ENCODE results near the gene HTR3A. TPM values are rescaled to one million over a fixed set of nuclear protein-coding genes. Genes with fewer than 3 reads are reported as not detected.

The HTR3A gene
- total and polyA plus RNA-seq, 2 of the 13 experiments (the other 11 are each of a cell fraction or from before 2014, with no cell fraction given), result not detected

DNA sequence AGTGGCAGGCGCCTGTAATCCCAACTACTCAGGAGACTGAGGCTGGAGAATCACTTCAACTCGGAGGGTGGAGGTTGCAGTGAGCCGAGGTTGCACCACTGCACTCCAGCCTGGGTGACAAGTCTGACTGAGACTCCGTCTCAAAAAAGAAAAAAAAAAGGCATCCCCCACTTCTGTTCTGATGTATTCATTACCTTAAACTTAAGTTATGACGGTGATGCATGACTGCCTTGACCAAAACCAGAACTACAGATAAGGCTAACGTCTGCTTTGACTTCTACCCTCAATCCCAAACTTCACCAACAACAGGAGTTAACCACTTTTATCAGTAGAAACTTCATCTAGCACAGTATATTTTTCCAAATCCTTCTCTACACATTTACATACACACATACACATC lies 9.9 kb downstream of the HTR3A start:
- no peak overlapping the region for H3K9ac ChIP-seq (ENCODE audit: insufficient read depth, low read depth, low read length)
- WGBS (ENCODE audit: low lambda C conversion rate), result 3% methylated on average over 6 of the region's 6 CpGs
- no peaks in the 10 kb centered on the region for H4K20me1 ChIP-seq (ENCODE audit: insufficient read depth, low read length)
- no peak for DNase-seq (ENCODE audit: low spot score)
- no peaks in the 10 kb centered on the region for H3K9me3 ChIP-seq (ENCODE audit: low read length)
- FAIRE-seq, result no peak
- no peak overlapping the region for H3K27ac ChIP-seq (ENCODE audit: extremely low read length, insufficient read depth, low read length)
- H2AFZ ChIP-seq (ENCODE audit: low read length), result no peak overlapping the region
- no peaks in the 10 kb centered on the region for H3K79me2 ChIP-seq (ENCODE audit: insufficient read depth, low read length)
- CTCF ChIA-PET (ENCODE audit: low intra/inter-chr PET ratio, low total read pairs), result no interaction called here
- H3K36me3 ChIP-seq (replicated peaks in 1 of 2; ENCODE audit: control insufficient read depth in 1 of 2, insufficient read depth in 2 of 2, low read length in 2 of 2), result no peaks in the 10 kb centered on the region
- in situ Hi-C loops (cut with HindIII; ENCODE audit: extremely low pct_ligation_motif_present, low pct_unique_long_range_greater_than_20kb) (no loop called here), intact Hi-C loops (cut with micrococcal nuclease; ENCODE audit: unreplicated experiment) (no loop called here)
- BruUV-seq (replicated peaks), result no TSS peak
- H3K27me3 ChIP-seq (ENCODE audit: control insufficient read depth in 1 of 2, insufficient read depth in 2 of 2, low read length in 2 of 2), result peaks cover 9 to 42% of the 10 kb centered on the region in 2 experiments; a peak in 4 of 5 replicates
- H3K4me2 ChIP-seq (ENCODE audit: low read depth, low read length), result no peak overlapping the region
- H3K4me3 ChIP-seq (replicated peaks in 1 of 3; ENCODE audit: insufficient read depth in 1 of 3, low read depth in 2 of 3, low read length in 3 of 3), result no peak overlapping the region
- POLR2A ChIA-PET, result no interaction called here
- no peak for ATAC-seq
- TF ChIP-seq FOSL2 (CRISPR knock-in tag; IDR thresholded peaks at IDR 0.05) (no peak), FOSL1 (CRISPR knock-in tag; IDR thresholded peaks at IDR 0.05; ENCODE audit: borderline replicate concordance) (no peak), CENPX (CRISPR knock-in tag; IDR thresholded peaks at IDR 0.05) (no peak), THAP9 (CRISPR knock-in tag; IDR thresholded peaks at IDR 0.05; ENCODE audit: borderline replicate concordance) (no peak), TBX2 (CRISPR knock-in tag; IDR thresholded peaks at IDR 0.05; ENCODE audit: borderline replicate concordance) (no peak), NFRKB (IDR thresholded peaks at IDR 0.05) (no peak), ZSCAN20 (CRISPR knock-in tag; IDR thresholded peaks at IDR 0.05; ENCODE audit: borderline replicate concordance) (no peak), NKX3-1 (CRISPR knock-in tag; IDR thresholded peaks at IDR 0.05) (no peak), TRIM22 (IDR thresholded peaks at IDR 0.05) (no peak), SPEN (CRISPR knock-in tag; IDR thresholded peaks at IDR 0.05; ENCODE audit: low read depth) (no peak), TBX3 (IDR thresholded peaks at IDR 0.05; ENCODE audit: borderline replicate concordance) (no peak), NFYC (CRISPR knock-in tag; IDR thresholded peaks at IDR 0.05) (no peak), STAT6 (CRISPR knock-in tag; IDR thresholded peaks at IDR 0.05; ENCODE audit: borderline replicate concordance) (no peak), CREB1 (IDR thresholded peaks at IDR 0.05) (no peak), CREB1 (CRISPR knock-in tag; IDR thresholded peaks at IDR 0.05) (no peak), TEAD2 (CRISPR knock-in tag; IDR thresholded peaks at IDR 0.05) (no peak), SNAPC5 (CRISPR knock-in tag; IDR thresholded peaks at IDR 0.05; ENCODE audit: borderline replicate concordance) (no peak)
- TF ChIP-seq, protein P1, sequence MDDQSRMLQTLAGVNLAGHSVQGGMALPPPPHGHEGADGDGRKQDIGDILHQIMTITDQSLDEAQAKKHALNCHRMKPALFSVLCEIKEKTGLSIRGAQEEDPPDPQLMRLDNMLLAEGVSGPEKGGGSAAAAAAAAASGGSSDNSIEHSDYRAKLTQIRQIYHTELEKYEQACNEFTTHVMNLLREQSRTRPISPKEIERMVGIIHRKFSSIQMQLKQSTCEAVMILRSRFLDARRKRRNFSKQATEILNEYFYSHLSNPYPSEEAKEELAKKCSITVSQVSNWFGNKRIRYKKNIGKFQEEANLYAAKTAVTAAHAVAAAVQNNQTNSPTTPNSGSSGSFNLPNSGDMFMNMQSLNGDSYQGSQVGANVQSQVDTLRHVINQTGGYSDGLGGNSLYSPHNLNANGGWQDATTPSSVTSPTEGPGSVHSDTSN (CRISPR knock-in tag; IDR thresholded peaks at IDR 0.05; ENCODE audit: borderline replicate concordance), result no peak
- H3K4me1 ChIP-seq (ENCODE audit: insufficient read depth, low read length), result no peaks in the 10 kb centered on the region

All from HepG2 (cell line).